Fibroblast of pulmonary artery (primary cell): Measurements from ENCODE around the gene TRPC3.

Experiments
- DNase-seq: peaks from one replicate; pipeline ENCODE4 v3.0.0-alpha.2; 2010; ENCODE audit warnings: low read depth
- H3K4me3 ChIP-seq: replicated peaks from 2 replicates; pipeline ENCODE4 v1.5.1; 2011; ENCODE audit warnings: low read depth, mild to moderate bottlenecking, control low read depth, low read length, moderate library complexity
- CTCF ChIP-seq: IDR thresholded peaks from 2 replicates; pipeline ENCODE4 v1.5.1; 2011; ENCODE audit warnings: mild to moderate bottlenecking, control low read depth, low read length, inconsistent platforms; ENCODE audit errors: missing control alignments

TRPC3 gene

DNA sequence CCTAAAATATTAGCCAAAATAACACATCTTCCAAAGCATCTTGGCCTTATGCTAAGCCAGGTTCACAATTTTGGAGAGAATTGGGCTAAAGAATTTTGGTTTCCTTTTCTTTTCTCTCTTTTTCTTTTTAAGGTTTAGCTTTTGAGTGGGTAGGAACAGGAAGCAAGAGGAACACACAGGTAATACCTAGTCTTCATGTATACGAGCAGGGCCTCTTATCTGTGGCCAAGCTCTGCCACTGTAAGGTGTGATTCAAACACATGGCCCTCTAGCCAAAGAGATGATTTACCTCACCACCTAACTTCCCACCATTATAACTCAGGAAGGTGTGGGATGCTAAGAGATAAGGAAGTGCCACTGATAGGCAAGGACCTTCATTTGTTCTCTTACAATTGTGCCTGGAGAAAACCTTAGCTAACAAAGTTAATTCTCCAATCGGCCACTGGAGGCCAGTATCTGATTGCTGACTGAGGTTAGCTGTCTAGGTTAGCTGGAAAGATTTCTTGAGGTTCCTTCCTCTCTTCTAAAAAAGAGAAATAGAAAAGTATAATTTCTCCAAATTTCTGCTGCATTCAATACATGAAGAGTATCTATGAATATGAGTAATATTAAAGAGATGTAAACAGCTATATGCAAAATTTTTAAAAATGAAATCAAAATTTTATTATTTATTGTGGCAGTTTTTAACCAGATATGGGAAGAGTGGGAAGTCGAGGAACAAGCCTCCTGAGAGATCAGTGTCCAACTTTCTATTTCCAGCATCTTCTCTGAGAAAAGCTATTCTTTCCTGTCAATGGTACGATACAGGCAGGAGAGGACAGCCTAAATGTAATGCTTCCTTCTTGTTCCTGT is 51.5 kb downstream of the TRPC3 start:
- DNase-seq = peak; percentile 73

GRCh38 chr4:121898150-121898549 is 53.7 kb downstream of the TRPC3 start:
- H3K4me3 ChIP-seq = no peak overlapping the region
- DNase-seq = no peak

More for the DNA sequence above, 51.5 kb downstream of the TRPC3 start:
- peak; percentile 84 for TF ChIP-seq CTCF
- H3K4me3 ChIP-seq = no peak overlapping the region

DNA sequence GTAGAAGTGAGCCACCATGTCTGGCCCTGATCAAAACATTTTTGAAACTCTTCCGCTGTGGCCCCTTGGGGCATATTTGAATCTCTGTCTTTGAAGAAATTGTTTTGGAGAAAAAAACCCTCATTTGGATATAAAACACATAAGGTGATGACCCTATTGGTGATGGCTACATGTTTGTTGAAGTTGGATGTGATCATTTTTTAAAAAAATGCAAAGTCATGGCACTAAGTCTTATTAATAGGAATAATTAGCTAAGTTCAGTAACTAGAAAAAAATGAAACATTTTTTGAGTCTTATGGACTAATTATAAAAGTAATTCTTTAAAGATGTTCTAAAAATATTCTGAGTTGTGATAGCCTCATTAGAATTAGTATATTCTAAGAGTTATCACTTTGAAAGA is 63.7 kb downstream of the TRPC3 start:
- H3K4me3 ChIP-seq = no peak overlapping the region
- TF ChIP-seq CTCF = no peak
- no peak for DNase-seq

More at GRCh38 chr4:121898150-121898549, 53.7 kb downstream of the TRPC3 start:
- TF ChIP-seq CTCF = no peak

DNA sequence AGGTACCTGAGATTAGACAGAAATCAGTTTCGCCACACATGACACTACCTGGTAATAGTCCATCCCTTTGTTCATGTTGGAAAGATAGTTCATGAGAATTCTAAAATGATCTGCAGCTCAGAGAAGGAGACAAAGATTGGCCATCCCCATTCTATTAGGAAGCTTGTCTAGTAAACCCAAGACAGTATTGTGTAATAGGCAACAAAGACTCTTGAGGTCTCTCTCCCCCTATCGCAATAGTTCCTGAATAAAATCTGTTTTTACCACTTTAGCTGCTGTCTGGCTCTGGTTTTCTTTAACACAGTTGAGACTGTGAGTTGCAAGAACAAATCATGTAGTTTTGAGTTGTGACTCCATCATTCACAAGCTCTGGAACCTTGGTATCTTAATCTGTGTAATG is 66.7 kb downstream of the TRPC3 start:
- H3K4me3 ChIP-seq = no peak overlapping the region
- no peak for TF ChIP-seq CTCF
- DNase-seq = no peak

DNA sequence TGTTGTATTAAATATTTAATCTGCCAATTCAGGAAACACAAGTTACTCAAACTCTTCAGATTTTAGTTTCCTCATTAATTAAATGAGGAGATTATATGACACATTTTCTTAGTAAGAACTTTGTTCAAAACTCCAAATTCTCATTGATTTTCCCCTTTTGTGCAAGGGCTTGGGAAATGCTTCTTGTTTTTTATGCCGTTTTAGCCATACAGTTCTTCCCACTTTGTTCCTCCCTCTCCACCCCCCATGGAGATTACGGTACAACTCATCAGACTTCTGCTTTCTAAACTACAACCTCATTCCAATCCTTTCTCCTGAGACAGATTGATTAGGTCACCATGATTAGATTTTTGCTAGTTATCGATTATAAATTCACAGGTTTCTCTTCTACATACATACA is 70.7 kb downstream of the TRPC3 start:
- no peak for DNase-seq
- no peak overlapping the region for H3K4me3 ChIP-seq
- TF ChIP-seq CTCF = no peak

- no peak for TF ChIP-seq CTCF
- DNase-seq = no peak
- no peak overlapping the region for H3K4me3 ChIP-seq
These were observed 72.7 kb downstream of the TRPC3 start for GRCh38 chr4:121879135-121879534.

DNA sequence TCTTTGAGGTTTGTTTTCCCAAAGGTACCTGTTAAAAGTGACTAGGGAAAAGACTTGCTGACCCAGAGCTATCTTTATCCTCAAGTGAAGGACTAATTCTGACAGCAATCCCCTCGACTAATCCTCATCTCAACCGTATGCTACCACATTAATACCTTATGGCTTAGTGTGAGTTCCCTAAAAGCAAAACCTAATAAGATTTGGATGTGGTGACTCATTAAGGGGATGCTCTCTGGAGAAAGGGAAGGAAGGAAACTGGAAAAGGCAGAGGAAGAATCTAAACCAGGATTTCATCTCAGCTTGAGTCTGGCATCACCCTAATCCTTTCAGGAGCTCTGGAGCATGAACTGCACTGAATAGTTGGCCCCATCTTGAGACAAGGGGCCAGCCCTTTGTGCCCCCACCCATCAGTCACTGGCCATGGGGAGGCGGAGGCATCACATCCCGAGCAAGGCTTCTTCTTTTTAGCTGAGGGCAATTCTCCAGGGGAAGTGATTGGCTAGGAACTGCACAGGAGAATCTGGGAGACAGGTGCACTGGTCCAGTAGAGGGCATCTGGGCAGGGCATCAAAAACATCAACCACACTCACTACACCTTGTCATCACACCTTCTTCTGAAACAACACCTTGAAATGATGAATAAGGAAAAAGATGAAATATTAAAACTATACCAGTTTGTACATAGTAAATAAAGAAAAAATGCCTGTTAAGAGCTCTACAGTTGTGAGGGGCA is 74.7 kb downstream of the TRPC3 start:
- no peak overlapping the region for H3K4me3 ChIP-seq
- no peak for TF ChIP-seq CTCF
- no peak for DNase-seq
